ENCODE data around the gene ZSWIM6.

The ZSWIM6 gene

DNA sequence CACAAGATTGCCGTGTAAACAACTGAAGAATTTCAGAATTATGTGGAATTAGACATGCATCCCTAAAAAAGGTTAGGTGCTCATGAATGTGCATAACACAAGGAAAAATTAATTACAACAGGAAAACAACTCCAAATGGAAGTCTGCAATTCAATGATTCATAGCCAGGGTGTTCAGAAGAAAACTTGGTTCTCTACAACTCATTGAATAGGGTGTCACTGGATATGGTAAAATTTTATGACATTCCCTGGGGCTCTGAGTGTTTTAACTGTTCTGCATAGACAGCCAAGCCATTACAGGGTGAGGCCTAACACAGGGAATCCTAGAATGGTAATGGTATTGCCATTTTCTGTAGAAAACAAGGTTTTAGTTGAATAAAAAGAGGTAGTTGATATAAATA is 24.4 kb upstream of the ZSWIM6 start:
- DNase-seq: no peak

DNA sequence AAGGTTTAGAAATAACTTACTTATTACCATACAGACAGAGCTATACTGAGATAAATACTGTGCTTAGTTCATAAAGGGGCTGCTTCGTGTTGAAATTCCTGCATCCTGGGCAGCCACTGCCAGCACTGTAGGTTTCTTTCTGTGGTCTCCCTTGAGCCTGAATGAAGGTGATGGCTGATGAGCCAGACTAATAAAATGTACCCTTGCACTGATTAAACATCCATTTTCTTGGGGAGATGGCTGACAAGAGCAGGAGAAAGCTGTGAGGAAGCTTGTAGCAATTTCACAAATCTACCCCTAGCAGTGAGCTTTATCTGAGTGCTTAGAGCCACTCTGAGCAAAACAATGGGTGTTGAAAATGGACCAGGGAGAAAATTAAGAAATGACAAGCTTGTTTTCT is 23.3 kb upstream of the ZSWIM6 start:
- no peak for DNase-seq

DNA sequence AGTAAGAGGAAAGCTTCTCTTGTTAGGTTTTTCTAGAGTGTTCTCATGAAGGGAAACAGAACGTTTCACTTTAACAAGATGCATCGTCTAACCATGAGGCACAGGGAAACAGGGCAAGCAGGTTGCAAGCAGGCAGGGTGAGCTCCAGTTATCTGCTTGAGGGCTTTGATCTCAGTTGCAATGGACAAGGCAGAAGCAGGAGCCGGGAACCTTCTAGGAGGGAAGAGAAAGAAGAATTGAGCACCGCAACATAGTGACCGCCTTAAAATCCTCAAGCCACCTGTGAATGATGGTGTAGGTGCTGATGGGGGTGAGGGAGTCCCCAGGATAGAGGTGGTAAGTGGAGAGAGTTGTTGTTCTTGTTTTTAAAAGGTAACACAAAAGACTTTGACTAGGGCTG is 22.9 kb upstream of the ZSWIM6 start:
- DNase-seq: no peak

DNA sequence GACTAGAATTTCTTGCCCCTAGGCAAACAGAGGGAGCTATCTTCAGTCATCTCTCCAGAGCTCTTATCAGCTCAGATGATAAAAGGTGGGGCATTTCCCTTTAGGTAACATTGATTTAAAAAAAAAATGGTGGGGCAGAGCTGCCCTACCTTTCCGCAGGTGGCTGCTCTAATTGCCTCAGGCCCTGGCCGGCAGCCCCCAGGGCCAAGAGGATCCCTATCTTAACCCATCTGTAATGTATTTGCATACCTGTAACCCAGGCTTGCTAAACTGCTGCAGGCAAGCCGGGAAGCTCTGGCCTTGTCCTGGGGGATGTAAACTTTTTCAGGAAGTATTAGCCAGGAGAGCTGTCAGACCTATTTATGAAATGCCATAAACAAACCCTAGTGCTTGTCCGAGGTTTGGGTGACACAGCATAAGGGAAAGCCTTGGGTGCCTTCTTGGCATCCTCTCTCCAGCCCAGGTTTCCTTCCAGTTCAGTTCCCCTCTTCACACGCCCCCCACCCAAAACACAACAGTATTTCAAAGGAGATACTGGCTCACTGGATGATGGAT is 20.9 kb upstream of the ZSWIM6 start:
- DNase-seq: no peak

DNA sequence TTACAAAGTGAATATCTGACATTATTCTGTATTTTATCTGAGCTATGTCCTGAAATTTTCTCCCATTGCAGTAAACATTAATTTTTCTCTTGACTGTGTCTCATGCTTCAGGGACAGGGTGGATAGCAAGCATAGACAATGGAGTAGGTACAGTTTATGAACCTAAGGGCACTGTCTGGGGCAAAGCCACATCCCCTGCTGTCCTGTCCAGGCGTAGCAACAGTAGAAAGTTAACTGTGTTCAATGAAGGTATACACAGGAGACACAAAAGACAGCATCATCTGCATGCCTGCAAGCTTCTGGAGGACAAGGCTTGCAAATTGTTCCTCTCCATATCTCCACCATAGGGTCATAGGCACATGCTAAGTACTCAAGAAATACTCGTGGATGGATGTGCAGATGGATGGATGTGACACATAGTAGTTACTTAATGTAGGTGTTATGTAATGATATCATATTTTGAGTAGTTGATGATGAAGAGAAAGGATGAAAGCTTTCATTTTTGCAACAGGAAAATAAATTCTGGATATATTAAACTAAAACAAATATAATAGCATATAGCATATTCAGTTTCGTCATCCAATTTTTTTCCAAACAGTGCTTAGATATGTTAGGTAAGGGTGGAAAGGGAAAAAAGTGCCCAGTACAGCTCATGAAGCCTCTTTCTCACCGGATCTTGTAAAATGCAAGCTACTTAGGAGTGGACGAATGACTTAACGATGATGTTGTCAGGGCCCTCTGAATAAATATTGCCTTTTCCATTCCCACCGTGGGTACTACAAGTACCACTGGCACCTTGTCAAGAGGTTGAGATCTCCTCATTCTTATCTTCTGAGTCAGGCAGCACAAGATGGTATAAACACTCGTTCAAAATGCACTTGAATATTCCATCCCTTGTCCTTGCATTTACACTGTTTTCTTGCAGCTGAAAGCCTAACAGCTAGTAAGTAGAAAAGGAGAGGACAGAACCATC is 19.9 kb upstream of the ZSWIM6 start:
- no peak for DNase-seq

DNA sequence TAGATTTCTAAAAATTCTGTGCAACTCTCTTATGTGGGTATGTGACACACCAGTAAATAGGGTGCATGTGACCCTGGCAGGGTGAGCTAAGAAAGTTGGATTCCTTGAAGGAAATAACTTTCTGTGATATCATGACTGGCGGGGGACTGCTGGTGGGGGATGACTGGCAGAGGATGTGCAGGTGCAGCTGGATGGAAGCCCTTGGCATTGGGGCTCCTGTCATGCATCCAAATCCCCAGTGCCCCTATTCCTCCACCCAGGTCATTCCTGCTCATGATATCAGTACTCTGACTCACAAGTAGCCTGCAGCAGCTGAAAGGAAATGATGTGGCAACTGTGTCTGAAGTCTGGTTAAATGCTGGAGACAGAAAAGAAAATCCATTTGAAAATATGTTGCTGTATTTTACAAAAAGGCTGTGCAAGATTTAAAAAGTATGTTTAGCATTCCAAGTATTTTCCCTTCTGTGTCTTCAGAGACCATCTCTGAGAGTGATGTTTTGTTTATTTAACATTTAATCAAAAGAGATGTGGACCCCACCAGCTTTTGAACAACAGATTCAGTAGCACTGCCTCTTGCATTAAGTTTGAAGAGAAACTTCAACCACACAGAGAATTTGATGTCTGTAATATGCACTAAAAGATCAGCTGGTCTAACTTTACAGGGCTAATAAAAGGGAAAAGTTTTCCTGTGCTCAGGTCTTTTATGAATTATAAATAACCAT is 17.9 kb upstream of the ZSWIM6 start:
- DNase-seq: no peak

DNA sequence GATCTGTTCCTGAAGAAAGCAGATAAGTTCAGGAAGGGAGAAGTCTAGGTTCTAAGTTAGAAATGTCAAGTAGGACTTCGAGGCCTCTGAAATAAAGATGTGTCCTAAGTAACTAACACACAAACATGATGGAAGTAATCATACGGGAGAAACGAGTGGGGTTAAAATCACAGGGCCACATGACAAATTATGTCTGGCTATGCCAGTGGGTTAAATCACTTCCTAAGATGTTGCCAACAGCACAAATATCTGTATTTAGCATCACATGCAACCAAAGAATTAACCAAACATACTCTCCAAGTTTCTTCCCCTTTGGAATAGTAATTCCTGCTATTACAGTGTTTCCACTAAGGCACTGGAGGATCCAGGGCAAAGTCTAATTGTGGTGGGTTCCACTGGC is 13.7 kb upstream of the ZSWIM6 start:
- DNase-seq: no peak

DNA sequence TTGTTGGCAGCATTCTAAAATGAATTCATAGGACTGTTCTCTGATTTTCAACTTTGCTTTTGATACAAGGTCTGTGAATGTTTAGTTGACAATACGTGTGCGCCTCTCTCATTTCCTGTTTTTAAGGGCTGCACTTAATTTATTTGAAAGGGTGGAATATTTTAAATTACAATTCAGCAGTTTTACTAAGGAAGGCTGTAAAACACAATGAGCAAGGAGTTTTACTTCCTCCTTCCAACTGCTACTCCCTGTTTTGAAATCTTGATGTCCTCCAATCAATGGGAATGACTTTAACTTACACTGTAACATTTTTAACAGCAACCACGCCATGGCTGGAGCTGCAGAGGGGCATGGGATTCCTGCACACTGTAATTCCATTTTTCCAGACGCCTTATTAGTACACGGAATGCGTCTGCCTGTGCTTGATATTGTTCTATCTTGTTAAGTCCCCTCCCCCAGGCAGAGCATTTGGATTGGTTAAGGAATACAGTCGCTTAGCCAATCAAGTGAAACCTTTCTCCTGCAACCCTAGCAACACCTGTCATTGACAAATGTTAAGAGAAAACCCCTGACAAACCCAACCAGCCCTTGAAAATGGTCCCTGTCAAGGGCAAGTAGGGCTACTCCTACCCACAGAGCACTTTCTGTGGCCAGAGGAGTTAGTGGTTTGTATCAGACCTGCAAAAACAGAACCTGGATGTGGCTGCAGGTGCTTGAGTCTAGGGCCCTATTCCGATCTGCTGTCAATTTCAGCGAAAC is 12.5 kb upstream of the ZSWIM6 start:
- DNase-seq: no peak

DNA sequence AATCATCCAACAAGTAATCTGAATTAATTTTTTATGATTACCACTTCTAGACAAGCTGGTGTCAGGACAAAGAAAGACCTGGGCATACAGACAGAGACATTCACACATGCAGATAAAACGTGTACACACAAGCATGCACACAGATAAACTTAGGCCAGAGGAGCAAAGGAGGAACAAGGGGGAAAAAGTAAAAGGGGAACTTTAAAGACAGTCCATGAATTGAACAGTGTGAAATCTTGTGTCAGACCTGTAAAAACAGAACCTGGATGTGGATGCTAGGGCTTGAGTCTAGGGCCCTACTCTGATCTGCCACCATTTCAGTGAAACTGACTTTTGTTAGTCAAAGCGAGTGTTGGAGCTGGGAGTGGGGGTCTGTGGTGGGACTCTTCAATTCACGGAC is 11.2 kb upstream of the ZSWIM6 start:
- no peak for DNase-seq

DNA sequence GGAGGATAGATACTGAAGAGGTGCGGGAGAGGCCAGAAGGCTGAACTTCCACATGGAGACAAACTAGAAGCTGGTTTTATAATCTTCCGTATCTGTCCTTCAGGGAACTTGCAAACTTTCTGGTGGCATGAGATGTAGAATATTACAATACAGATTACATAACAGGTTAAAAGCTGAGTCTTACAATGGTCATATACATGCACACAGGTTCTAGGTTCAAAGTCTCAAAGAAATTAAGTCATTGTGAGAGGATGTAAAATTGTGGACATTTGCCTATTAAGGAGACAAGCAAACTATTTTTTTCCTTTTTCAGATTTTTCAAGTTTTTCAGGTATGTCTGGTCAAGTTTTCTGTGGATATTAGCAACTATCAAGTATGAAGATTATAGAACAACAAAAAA is 10.4 kb upstream of the ZSWIM6 start:
- DNase-seq: no peak

DNA sequence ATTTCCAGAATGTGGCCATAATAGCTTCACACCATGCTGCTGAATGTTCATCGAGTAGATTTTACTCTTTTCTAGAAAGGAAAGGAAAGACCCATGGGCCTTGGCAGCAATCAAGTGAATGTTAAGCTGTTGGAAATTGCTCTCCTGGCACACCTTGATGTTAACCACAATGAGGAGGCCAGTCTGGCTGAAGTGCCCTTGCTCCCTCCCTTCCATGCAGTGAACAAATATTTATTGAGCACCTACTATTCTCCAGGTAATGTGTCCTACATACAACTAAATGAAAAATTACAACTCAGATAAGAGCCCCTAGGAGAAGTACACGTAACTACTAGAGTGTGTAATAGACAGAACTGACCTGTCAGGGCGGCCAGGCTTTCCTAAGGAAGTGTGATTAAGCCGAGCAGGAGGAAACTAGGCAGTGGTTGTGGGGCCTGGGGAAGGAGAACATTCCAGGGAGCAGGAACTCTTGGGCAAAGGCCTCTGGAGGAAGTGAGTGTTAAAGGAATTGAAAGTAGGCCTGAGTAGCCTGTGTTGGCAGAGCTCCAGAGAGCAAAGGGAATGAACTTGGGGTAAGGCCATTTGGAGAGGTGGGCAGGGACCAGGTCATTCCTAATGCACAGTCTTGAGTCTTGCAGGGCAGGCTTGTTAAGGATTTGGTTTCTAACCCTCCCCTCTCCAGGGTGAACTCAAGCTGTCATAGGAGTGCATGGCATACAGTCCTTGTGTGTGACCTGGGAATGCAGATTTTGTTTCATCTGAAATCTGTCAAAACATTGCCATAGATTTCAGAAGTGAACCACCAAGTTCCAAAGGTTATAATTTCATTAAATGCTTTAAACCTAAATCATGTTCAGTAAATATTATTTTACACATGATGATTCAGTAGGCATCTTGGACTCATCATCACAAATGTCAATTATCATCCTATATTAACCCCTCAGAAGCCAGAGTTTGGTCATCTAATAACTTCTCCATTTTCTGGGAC is 9.0 kb upstream of the ZSWIM6 start:
- no peak for DNase-seq

DNA sequence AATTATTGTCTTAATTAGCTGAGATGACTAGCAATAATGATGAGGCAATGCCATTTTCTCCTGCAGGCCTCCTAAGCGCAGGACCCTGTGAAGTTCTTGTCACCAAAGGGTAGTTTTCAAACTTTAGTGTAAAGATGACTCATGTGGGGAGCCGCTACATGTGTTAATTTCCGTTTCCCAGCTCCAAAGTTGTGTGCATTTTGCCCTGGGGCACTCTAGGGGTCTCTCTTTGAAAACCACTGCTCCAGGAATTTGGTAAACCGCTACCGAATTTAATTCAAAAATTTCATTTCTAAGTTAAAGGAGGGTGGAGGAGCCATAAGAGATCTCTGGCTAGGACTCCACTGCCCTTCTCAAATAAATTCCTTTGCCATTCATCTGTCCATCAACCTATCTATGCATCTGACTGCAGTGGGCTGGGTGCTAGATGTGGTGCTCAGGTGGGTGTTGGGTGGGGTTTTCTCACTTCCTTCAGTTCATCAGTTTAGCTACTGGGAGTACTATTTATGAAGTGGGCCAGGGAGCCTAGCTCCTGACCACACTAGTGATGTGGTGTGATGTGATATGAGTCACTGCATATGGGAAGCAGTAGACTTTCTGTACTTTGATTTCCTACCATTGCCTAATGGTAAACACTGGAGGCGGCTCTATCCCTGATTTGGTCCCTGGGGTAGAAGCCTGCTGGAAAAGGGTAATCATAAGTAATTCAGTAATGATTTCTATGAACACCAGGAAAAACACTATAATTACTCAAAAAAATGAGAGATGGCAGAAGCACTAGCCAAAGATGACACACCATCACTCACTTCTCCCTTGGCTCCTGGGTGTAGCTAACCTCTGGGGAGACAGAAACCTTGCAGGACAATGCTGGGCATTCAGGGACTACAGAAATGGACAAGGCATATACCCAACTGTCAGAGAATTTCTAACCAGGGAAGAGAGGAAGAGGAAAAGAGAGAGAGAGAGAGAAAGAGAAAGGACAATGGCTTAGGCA is 4.0 kb upstream of the ZSWIM6 start:
- no peak for DNase-seq

DNA sequence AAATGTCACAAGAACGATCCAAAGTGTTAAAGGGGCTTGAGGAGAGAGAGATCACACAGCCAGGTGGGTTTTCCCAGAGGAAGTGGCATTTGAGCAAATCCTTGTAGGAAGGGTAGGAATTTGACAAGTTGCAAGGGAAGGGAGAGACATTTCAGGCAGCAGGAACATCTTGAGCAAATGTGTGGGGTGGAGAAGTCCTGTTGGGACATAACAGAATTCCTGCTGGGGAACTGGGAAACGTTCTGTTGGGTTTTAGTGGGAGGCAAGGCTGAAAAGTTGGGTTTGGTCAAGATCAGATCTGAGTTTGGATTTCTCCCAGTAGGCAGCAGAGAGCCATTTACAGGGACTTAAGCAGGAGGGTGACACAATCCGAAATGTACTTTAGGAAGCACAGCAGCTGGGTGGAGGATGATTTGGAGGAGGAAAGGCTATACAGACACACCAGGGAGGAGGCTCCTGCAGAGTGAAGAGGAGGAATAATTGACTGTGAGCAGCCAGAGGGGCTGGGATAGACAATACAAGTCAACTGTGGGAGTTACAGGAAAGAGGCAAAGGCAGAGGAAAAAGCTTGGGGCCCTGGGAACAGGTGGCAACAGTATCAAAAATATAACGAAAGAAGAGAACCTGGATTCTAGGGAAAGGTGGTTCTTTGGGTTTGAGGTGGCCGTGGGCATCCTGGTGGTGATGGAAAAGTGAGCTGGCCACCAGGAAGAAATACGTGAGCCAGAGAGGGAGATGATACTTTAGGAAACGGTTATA is 3.1 kb upstream of the ZSWIM6 start:
- no peak for DNase-seq

DNA sequence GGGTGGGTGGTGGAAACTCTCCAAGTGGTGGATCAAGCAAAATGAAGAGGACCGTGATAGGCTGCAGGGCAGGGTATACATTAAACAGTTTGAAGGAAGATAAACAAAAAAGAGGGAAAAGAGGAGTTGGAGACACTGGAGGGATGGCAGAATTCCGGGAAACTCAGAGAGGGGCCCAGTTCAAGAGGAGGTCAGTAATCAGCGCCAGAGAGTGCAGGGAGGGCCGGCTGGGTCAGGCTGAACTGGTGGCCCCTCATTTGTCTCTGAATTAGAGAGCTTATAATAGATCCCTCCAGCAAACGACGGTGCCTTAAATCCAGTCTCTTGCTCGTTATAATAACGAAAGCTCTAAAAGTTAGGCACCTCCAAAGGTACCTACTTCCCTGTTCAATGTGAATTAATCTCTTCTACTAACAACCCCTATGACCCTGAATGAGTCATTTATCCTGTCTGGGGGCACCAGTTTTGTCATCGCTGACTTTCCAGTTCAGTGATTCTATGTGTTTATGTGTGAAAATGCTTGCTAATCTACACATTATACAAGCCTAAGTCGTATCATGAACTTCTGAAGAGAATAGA is 2.4 kb upstream of the ZSWIM6 start:
- DNase-seq: peak; percentile 4

DNA sequence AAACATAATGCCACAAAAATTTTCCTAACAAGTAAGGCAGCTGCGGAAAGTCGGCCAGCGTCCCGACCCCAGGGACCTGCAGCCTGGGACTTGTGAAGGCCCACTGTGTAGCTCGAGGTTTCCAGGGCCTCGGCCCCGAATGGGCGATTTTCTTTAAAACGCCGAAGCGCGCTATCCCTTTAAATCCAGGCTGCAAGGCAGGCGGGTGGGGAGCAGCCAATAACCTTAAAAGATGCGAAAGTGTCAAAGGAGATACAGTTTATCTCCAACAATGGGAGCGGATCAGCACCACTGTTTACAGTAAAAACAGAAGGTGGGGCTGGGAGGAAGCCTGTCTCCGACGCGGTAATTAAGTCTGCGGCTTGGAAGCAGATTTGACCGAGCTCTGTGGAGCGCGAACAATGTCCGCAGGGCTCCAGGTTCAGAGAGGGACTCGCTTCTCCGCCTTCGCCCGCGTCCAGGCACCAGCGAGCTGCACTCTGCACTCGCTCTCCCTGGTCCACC is 1.7 kb upstream of the ZSWIM6 start:
- no peak for DNase-seq

DNA sequence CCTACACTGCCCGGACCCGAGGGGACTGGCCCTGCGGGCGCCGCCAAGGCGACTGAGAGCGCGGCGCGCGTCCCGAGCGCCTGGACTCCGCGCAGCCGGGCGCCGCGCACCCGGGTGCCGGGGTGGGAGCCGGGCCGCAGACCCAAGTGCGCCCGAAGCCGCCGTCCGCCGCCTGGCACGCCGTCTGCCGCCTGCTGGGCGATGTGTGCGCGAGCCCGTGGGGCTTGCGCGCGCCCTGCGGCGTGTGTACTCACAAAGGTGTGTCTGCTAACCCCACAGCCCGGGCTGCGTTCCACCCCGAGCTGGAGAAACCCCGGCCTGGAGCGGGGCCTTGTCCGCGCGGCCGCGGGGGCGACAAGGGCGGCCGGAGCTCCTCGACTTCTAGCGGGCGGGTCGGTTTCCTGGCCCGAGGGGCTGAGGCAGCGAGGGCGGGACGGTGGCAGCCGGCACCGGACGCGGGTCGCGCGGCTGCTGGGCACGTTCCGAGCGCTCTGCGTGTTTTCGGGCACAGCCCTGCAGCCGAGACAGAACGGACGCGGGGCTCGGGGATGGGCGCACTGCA is 1.1 kb upstream of the ZSWIM6 start:
- DNase-seq: peak; percentile 73

DNA sequence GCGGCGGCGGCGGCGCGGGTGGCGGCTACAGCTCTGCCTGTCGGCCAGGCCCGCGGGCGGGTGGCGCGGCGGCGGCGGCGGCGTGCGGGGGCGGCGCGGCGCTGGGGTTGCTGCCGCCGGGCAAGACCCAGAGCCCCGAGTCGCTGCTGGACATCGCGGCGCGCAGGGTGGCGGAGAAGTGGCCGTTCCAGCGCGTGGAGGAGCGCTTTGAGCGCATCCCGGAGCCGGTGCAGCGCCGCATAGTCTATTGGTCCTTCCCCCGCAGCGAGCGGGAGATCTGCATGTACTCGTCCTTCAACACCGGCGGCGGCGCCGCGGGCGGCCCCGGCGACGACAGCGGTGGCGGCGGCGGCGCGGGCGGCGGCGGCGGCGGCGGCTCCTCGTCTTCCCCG is 296 bp downstream of the ZSWIM6 start:
- DNase-seq: peak; percentile 50

DNA sequence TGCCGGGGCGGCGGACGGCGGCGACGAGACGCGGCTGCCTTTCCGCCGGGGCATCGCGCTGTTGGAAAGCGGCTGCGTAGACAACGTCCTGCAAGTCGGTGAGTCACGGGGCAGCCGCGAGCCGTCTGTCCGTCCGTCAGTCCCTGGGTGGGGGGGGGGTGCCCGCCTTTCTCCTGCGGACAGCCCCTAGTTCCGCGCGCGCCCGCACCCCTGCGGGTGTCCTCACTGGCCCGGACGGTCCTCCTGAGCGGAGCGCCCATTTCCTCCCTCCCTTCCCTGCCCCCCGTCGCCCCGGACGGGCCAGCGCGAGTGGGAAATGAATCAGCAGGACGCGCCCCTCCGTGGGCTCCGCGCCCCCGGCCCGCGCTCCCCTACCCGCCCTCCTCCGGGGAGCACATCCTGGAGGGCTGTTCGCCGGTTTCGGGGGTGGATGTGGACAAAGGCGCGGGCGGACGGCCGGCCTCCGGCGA is 828 bp downstream of the ZSWIM6 start:
- DNase-seq: peak; percentile 23

Measured in stimulated activated CD4-positive, alpha-beta T cell treated with anti-CD3 and anti-CD28 coated beads, Interleukin-4, amount 100 ng/mL, for 1 hour (primary cell).